Measurements from ENCODE around the gene PRR29. TPM values are rescaled to one million over a fixed set of nuclear protein-coding genes. Genes with fewer than 3 reads are reported as not detected.

The PRR29 gene
- total RNA-seq, 4 donors from 2014 or later = 0.29 to 2.8 (median 1.5) TPM; not detected in 1

GRCh38 chr17:64053101-64053500, 55.0 kb downstream of the PRR29 start:
- intact Hi-C loops (cut with DNase I; ENCODE audit: low total_unique reads) = no loop called here

More at GRCh38 chr17:64053101-64053500, 55.0 kb downstream of the PRR29 start:
- H3K27me3 ChIP-seq = no peaks in the 10 kb centered on the region
- H3K36me3 ChIP-seq = no peaks in the 10 kb centered on the region
- H3K27ac ChIP-seq = no peak overlapping the region
- H3K9me3 ChIP-seq = no peaks in the 10 kb centered on the region
- H3K4me3 ChIP-seq = no peak overlapping the region
- no peaks in the 10 kb centered on the region for H3K4me1 ChIP-seq
- no peak for TF ChIP-seq POLR2A (IDR thresholded peaks at IDR 0.05)
- TF ChIP-seq, protein P1, sequence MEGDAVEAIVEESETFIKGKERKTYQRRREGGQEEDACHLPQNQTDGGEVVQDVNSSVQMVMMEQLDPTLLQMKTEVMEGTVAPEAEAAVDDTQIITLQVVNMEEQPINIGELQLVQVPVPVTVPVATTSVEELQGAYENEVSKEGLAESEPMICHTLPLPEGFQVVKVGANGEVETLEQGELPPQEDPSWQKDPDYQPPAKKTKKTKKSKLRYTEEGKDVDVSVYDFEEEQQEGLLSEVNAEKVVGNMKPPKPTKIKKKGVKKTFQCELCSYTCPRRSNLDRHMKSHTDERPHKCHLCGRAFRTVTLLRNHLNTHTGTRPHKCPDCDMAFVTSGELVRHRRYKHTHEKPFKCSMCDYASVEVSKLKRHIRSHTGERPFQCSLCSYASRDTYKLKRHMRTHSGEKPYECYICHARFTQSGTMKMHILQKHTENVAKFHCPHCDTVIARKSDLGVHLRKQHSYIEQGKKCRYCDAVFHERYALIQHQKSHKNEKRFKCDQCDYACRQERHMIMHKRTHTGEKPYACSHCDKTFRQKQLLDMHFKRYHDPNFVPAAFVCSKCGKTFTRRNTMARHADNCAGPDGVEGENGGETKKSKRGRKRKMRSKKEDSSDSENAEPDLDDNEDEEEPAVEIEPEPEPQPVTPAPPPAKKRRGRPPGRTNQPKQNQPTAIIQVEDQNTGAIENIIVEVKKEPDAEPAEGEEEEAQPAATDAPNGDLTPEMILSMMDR (IDR thresholded peaks at IDR 0.05) = no peak
- no peak for DNase-seq

Other genes with a start within 250 kb of the PRR29 start
- gene CCDC47, start 224.8 kb upstream of the PRR29 start, total RNA-seq = 10 to 100 TPM; 15.1 to 91.5 (median 49.3) TPM
- gene DDX42, start 224.2 kb upstream of the PRR29 start, total RNA-seq = 100 to 1,000 TPM in 3 of 4 donors, 10 to 100 TPM in 1; 89.9 to 180 (median 150) TPM
- 100 to 1,000 TPM in 1 of 4 donors, 10 to 100 TPM in 3; 12.6 to 103 (median 40.2) TPM for gene PSMC5, start 170.9 kb upstream of the PRR29 start, total RNA-seq
- gene FTSJ3, start 170.7 kb upstream of the PRR29 start, total RNA-seq = 10 to 100 TPM; 29.7 to 64.7 (median 53.3) TPM
- 100 to 1,000 TPM in 2 of 4 donors, 10 to 100 TPM in 2; 72.9 to 205 (median 101) TPM for gene SMARCD2, start 155.7 kb upstream of the PRR29 start, total RNA-seq
- not detected for gene CSH2, start 124.7 kb upstream of the PRR29 start, total RNA-seq
- not detected for gene GH2, start 116.4 kb upstream of the PRR29 start, total RNA-seq
- gene CSH1, start 101.8 kb upstream of the PRR29 start, total RNA-seq = not detected
- not detected for gene CSHL1, start 87.1 kb upstream of the PRR29 start, total RNA-seq
- not detected for gene GH1, start 79.5 kb upstream of the PRR29 start, total RNA-seq
- gene CD79B, start 66.0 kb upstream of the PRR29 start, total RNA-seq = 10 to 100 TPM in 1 of 4 donors, 1 to 10 TPM in 2, under 1 TPM in 1; 0.29 to 13.4 (median 4.9) TPM
- gene SCN4A, start 25.4 kb upstream of the PRR29 start, total RNA-seq = under 1 TPM in 2 of 4 donors, not detected in 2; 0.14 to 0.24 TPM
- gene ICAM2, start 22.3 kb downstream of the PRR29 start, total RNA-seq = 100 to 1,000 TPM in 1 of 4 donors, 10 to 100 TPM in 3; 20.6 to 108 (median 42.4) TPM
- gene ERN1, start 131.8 kb downstream of the PRR29 start, total RNA-seq = 10 to 100 TPM in 3 of 4 donors, 1 to 10 TPM in 1; 4.4 to 56.5 (median 15.0) TPM